Stimulated activated CD8-positive, alpha-beta memory T cell treated with anti-CD3 and anti-CD28 coated beads, Interleukin-7, amount 100 ng/mL, for 1 hour (primary cell): ENCODE measurements around the gene CCDC197.
A peak's percentile ranks its signal among the peaks of the same experiment; 100 is the strongest.

Experiments
- DNase-seq, 2 donors: peaks; one replicate each; pipeline ENCODE4 v3.0.0-alpha.2; 2020; ENCODE audit warnings: low read depth in 2 of 2

The CCDC197 gene

GRCh38 chr14:93999573-93999972, 2.5 kb downstream of the CCDC197 start:
- no peak for DNase-seq

- no peak for DNase-seq
Observed at GRCh38 chr14:94000267-94000666, 3.2 kb downstream of the CCDC197 start.

- no peak for DNase-seq
Observed at GRCh38 chr14:94001016-94001415, 3.9 kb downstream of the CCDC197 start.

- DNase-seq, result peak; percentile 31 to 41
Observed at GRCh38 chr14:94001501-94002396, 4.6 kb downstream of the CCDC197 start.

- DNase-seq, result no peak
Observed at GRCh38 chr14:94003397-94003796, 6.3 kb downstream of the CCDC197 start.

- DNase-seq, result no peak
Observed at GRCh38 chr14:94004015-94004414, 6.9 kb downstream of the CCDC197 start.

GRCh38 chr14:94005324-94006073, 8.4 kb downstream of the CCDC197 start:
- DNase-seq, result no peak

GRCh38 chr14:94008234-94008633, 11.1 kb downstream of the CCDC197 start:
- DNase-seq, result no peak

GRCh38 chr14:94009767-94010166, 12.7 kb downstream of the CCDC197 start:
- DNase-seq, result no peak

- DNase-seq, result no peak
Observed at GRCh38 chr14:94010625-94011024, 13.5 kb downstream of the CCDC197 start.

GRCh38 chr14:94011795-94012194, 14.7 kb downstream of the CCDC197 start:
- no peak for DNase-seq

- DNase-seq, result no peak
Observed at GRCh38 chr14:94014382-94014781, 17.3 kb downstream of the CCDC197 start.

GRCh38 chr14:94015223-94015622, 18.1 kb downstream of the CCDC197 start:
- DNase-seq, result no peak

- no peak for DNase-seq
Observed at GRCh38 chr14:94016446-94016976, 19.4 kb downstream of the CCDC197 start.

- DNase-seq, result no peak
Observed at GRCh38 chr14:94018308-94018707, 21.2 kb downstream of the CCDC197 start.

- DNase-seq, result no peak
Observed at GRCh38 chr14:94019329-94019728, 22.2 kb downstream of the CCDC197 start.

- DNase-seq, result no peak
Observed at GRCh38 chr14:94020267-94020666, 23.2 kb downstream of the CCDC197 start.

GRCh38 chr14:94021001-94021400, 23.9 kb downstream of the CCDC197 start:
- DNase-seq, result no peak

- no peak for DNase-seq
Observed at GRCh38 chr14:94021416-94022157, 24.5 kb downstream of the CCDC197 start.

- DNase-seq, result no peak
Observed at GRCh38 chr14:94022532-94023411, 25.7 kb downstream of the CCDC197 start.

- no peak for DNase-seq
Observed at GRCh38 chr14:94024549-94024948, 27.4 kb downstream of the CCDC197 start.
